HG03558 (cell line): ENCODE data around the gene TMEM255B.

Experiments
- ATAC-seq: cut with Tn5 transposase; IDR thresholded peaks from one replicate; pipeline ENCODE4 v1.9.1; 2021; ENCODE audit warnings: moderate number of reproducible peaks; ENCODE audit not compliant: unreplicated experiment; ENCODE audit errors: extremely low read depth

The TMEM255B gene

GRCh38 chr13:113765564-113765910 lies 6.5 kb downstream of the TMEM255B start:
- ATAC-seq: no peak

GRCh38 chr13:113766035-113766800 lies 7.2 kb downstream of the TMEM255B start:
- ATAC-seq: no peak

- no peak for ATAC-seq
Observed at GRCh38 chr13:113767366-113767765, 8.3 kb downstream of the TMEM255B start.

GRCh38 chr13:113768018-113768905 lies 9.2 kb downstream of the TMEM255B start:
- ATAC-seq: no peak

GRCh38 chr13:113769106-113769505 lies 10.1 kb downstream of the TMEM255B start:
- ATAC-seq: no peak

GRCh38 chr13:113769881-113770280 lies 10.9 kb downstream of the TMEM255B start:
- ATAC-seq: no peak

- ATAC-seq: no peak
Observed at GRCh38 chr13:113770441-113770840, 11.4 kb downstream of the TMEM255B start.

- no peak for ATAC-seq
Observed at GRCh38 chr13:113770937-113771336, 11.9 kb downstream of the TMEM255B start.

- ATAC-seq: no peak
Observed at GRCh38 chr13:113771709-113772331, 12.8 kb downstream of the TMEM255B start.

- no peak for ATAC-seq
Observed at GRCh38 chr13:113774177-113775107, 15.4 kb downstream of the TMEM255B start.

GRCh38 chr13:113775451-113776145 lies 16.6 kb downstream of the TMEM255B start:
- ATAC-seq: no peak

GRCh38 chr13:113776231-113777125 lies 17.5 kb downstream of the TMEM255B start:
- ATAC-seq: no peak

- no peak for ATAC-seq
Observed at GRCh38 chr13:113777311-113778260, 18.6 kb downstream of the TMEM255B start.

GRCh38 chr13:113781571-113781970 lies 22.5 kb downstream of the TMEM255B start:
- no peak for ATAC-seq

- ATAC-seq: no peak
Observed at GRCh38 chr13:113782472-113782871, 23.4 kb downstream of the TMEM255B start.

GRCh38 chr13:113783200-113783881 lies 24.3 kb downstream of the TMEM255B start:
- no peak for ATAC-seq
